H1 (cell line): ENCODE measurements around the gene CACNA1A. TPM values are rescaled to one million over a fixed set of nuclear protein-coding genes. Genes with fewer than 3 reads are reported as not detected.

ENCODE experiments used
- CTCF ChIA-PET: fragments of 300-600 bp; sonication (Branson Sonifier 250); formaldehyde crosslinking; loops from one replicate; lab custom pipeline; 2021; ENCODE audit not compliant: partially characterized antibody; lab: Charles Lee
- POLR2A ChIA-PET: fragments of 300-600 bp; sonication (Branson Sonifier 250); formaldehyde crosslinking; loops from one replicate; lab custom pipeline; 2021; ENCODE audit warnings: inconsistent platforms; ENCODE audit not compliant: partially characterized antibody; lab: Charles Lee
- DNase-seq, 2 experiments: peaks; one replicate each; pipeline versions ENCODE4 v3.0.0 to v3.0.0-alpha.2; 2010 to 2022; ENCODE audit warnings: low spot score in 2 of 2, low read depth in 1 of 2, mixed read lengths in 1 of 2
- FAIRE-seq: peaks from 2 replicates; lab custom pipeline; 2011; peaks lifted over from hg19 to GRCh38; lab: Jason Lieb, UNC
- H2AFZ ChIP-seq: 2 replicates; pipeline ENCODE4 v1.8.1; 2012; ENCODE audit warnings: low read length, inconsistent platforms
- H2AK5ac ChIP-seq: 2 replicates; pipeline ENCODE4 v1.6.1; 2013; ENCODE audit warnings: low read depth, low read length
- H2BK120ac ChIP-seq: replicated peaks from 2 replicates; pipeline ENCODE3; 2013; ENCODE audit warnings: low read depth, low read length, inconsistent platforms
- H2BK12ac ChIP-seq: 2 replicates; pipeline ENCODE4 v1.6.1; 2013; ENCODE audit warnings: low read depth, low read length
- H2BK15ac ChIP-seq: 2 replicates; pipeline ENCODE4 v1.6.1; 2013; ENCODE audit warnings: low read length
- H2BK20ac ChIP-seq: 2 replicates; pipeline ENCODE4 v1.6.1; 2013; ENCODE audit warnings: low read length
- H2BK5ac ChIP-seq: 2 replicates; pipeline ENCODE4 v1.6.1; 2013; ENCODE audit warnings: low read depth, low read length
- H3K14ac ChIP-seq: 2 replicates; pipeline ENCODE4 v1.6.1; 2013; ENCODE audit warnings: inconsistent platforms; ENCODE audit not compliant: insufficient read length
- H3K18ac ChIP-seq: 2 replicates; pipeline ENCODE4 v1.6.1; 2013; ENCODE audit warnings: low read length; ENCODE audit errors: extremely low read depth
- H3K23ac ChIP-seq: 2 replicates; pipeline ENCODE4 v1.6.1; 2013; ENCODE audit warnings: inconsistent platforms; ENCODE audit not compliant: insufficient read length
- H3K23me2 ChIP-seq: 2 replicates; pipeline ENCODE4 v1.6.1; 2013; ENCODE audit warnings: low read depth, low read length
- H3K27ac ChIP-seq: 2 replicates; pipeline ENCODE4 v1.6.1; 2011; ENCODE audit warnings: low read depth, low read length, inconsistent platforms
- H3K27me3 ChIP-seq, 4 experiments: replicated peaks in 1 of 4; 1 replicate in 1 of 4; 2 replicates in 3 of 4; pipeline versions ENCODE4 v1.6.1 to v1.8.1; 2011 to 2013; ENCODE audit warnings: low read length in 3 of 4, mild to moderate bottlenecking in 3 of 4, inconsistent platforms in 2 of 4, mixed read lengths in 2 of 4, moderate library complexity in 1 of 4; ENCODE audit not compliant: control insufficient read depth in 3 of 4, insufficient read depth in 3 of 4; ENCODE audit errors: extremely low read depth in 1 of 4
- H3K36me3 ChIP-seq, 4 experiments: 2 replicates each; pipeline versions ENCODE4 v1.6.1 to v1.8.1; 2011 to 2013; ENCODE audit warnings: mild to moderate bottlenecking in 4 of 4, low read length in 3 of 4, moderate library complexity in 2 of 4, control low read depth in 1 of 4, inconsistent platforms in 1 of 4; ENCODE audit not compliant: insufficient read depth in 4 of 4, control insufficient read depth in 2 of 4
- H3K4ac ChIP-seq: replicated peaks from 2 replicates; pipeline ENCODE3; 2013; ENCODE audit warnings: low read length, low read depth, mixed read lengths, inconsistent platforms; ENCODE audit not compliant: insufficient read length
- H3K4me1 ChIP-seq, 4 experiments: replicated peaks in 1 of 4; 1 replicate in 1 of 4; 2 replicates in 3 of 4; pipeline versions ENCODE4 v1.6.1 to v1.8.1; 2011 to 2013; ENCODE audit warnings: low read length in 3 of 4, inconsistent platforms in 2 of 4, mixed read lengths in 1 of 4; ENCODE audit not compliant: insufficient read depth in 4 of 4, control insufficient read depth in 3 of 4
- H3K4me2 ChIP-seq, 2 experiments: 2 replicates each; pipeline versions ENCODE4 v1.6.1 to v1.8.1; 2011 to 2013; ENCODE audit warnings: low read depth in 2 of 2, low read length in 2 of 2, control low read depth in 1 of 2, inconsistent platforms in 1 of 2, mild to moderate bottlenecking in 1 of 2; ENCODE audit not compliant: insufficient read depth in 1 of 2
- H3K4me3 ChIP-seq, 4 experiments: fragments of 200-600, 300-600 bp in 1 of 4; sonication (generic), shearing (Covaris generic), sonication (Bioruptor Twin) in 1 of 4; 2 replicates each; pipeline versions ENCODE4 v1.5.1 to v1.8.1; 2011 to 2016; ENCODE audit warnings: low read length in 4 of 4, low read depth in 3 of 4, control low read depth in 2 of 4, inconsistent platforms in 2 of 4, mild to moderate bottlenecking in 2 of 4, mixed read lengths in 1 of 4, moderate library complexity in 1 of 4; ENCODE audit not compliant: insufficient read depth in 2 of 4; ENCODE audit errors: extremely low read depth in 1 of 4
- H3K56ac ChIP-seq: replicated peaks from 2 replicates; pipeline ENCODE3; 2013; ENCODE audit warnings: low read depth, mild to moderate bottlenecking, mixed read lengths, low read length, inconsistent platforms; ENCODE audit not compliant: insufficient read length
- H3K79me1 ChIP-seq: 2 replicates; pipeline ENCODE4 v1.6.1; 2013; ENCODE audit warnings: low read depth, low read length, control low read depth
- H3K79me2 ChIP-seq, 2 experiments: 2 replicates each; pipeline versions ENCODE4 v1.6.1 to v1.8.1; 2012 to 2013; ENCODE audit warnings: low read length in 2 of 2, mild to moderate bottlenecking in 2 of 2, inconsistent platforms in 1 of 2; ENCODE audit not compliant: insufficient read depth in 2 of 2, control insufficient read depth in 1 of 2
- H3K9ac ChIP-seq, 4 experiments: replicated peaks in 1 of 4; 1 replicate in 1 of 4; 2 replicates in 3 of 4; pipeline versions ENCODE4 v1.6.1 to v1.8.1; 2011 to 2013; ENCODE audit warnings: low read depth in 3 of 4, low read length in 3 of 4, control low read depth in 2 of 4, mild to moderate bottlenecking in 2 of 4, moderate library complexity in 2 of 4, inconsistent platforms in 1 of 4; ENCODE audit errors: extremely low read depth in 1 of 4
- H3K9me3 ChIP-seq, 2 experiments: 2 replicates each; pipeline versions ENCODE4 v1.6.1 to v1.8.1; 2012 to 2013; ENCODE audit warnings: mild to moderate bottlenecking in 2 of 2, moderate library complexity in 2 of 2, control low read depth in 1 of 2, inconsistent platforms in 1 of 2, low read depth in 1 of 2, low read length in 1 of 2, mixed read lengths in 1 of 2; ENCODE audit not compliant: insufficient read depth in 2 of 2
- H4K20me1 ChIP-seq, 2 experiments: replicated peaks in 1 of 2; 2 replicates each; pipeline versions ENCODE3 to v1.8.1; 2011 to 2013; ENCODE audit warnings: inconsistent platforms in 2 of 2, low read length in 2 of 2, mild to moderate bottlenecking in 1 of 2; ENCODE audit not compliant: insufficient read depth in 2 of 2, control insufficient read depth in 1 of 2
- H4K5ac ChIP-seq: 2 replicates; pipeline ENCODE4 v1.6.1; 2013; ENCODE audit warnings: low read length, low read depth, mixed read lengths, inconsistent platforms; ENCODE audit not compliant: insufficient read length
- H4K8ac ChIP-seq: 2 replicates; pipeline ENCODE4 v1.8.0; 2013; ENCODE audit warnings: mild to moderate bottlenecking, moderate library complexity, low read length, inconsistent platforms; ENCODE audit not compliant: insufficient read depth; ENCODE audit errors: extremely low read depth
- H4K91ac ChIP-seq: replicated peaks from 2 replicates; pipeline ENCODE3; 2013; ENCODE audit warnings: low read length, mixed read lengths, inconsistent platforms; ENCODE audit not compliant: insufficient read length
- BACH1 ChIP-seq: IDR thresholded peaks from 2 replicates; pipeline ENCODE4 v1.6.1; 2012; ENCODE audit warnings: low read length, improper control_type of control experiment
- CBX5 ChIP-seq: fragments of 300-800, 300-1000 bp; sonication (generic); IDR thresholded peaks from 2 replicates; pipeline ENCODE4 v1.7.1; 2016; ENCODE audit warnings: antibody characterized with exemption, low read length, low read depth
- CBX8 ChIP-seq: fragments of 300-800, 300-1000 bp; sonication (generic); IDR thresholded peaks from 2 replicates; pipeline ENCODE4 v1.7.1; 2016; ENCODE audit warnings: low read depth, low read length, borderline replicate concordance
- CEBPB ChIP-seq: IDR thresholded peaks from 2 replicates; pipeline ENCODE4 v1.6.1; 2012; ENCODE audit warnings: low read depth, low read length
- CTCF ChIP-seq, 3 experiments: IDR thresholded peaks; 1 replicate in 2 of 3; 2 replicates in 1 of 3; pipeline versions ENCODE4 v1.5.1 to v1.6.1; 2011; ENCODE audit warnings: low read length in 3 of 3, mild to moderate bottlenecking in 3 of 3, inconsistent platforms in 2 of 3, low read depth in 1 of 3, moderate library complexity in 1 of 3; ENCODE audit not compliant: insufficient read depth in 1 of 3; ENCODE audit errors: control extremely low read depth in 1 of 3
- EGR1 ChIP-seq: IDR thresholded peaks from 2 replicates; pipeline ENCODE4 v1.6.1; 2011; ENCODE audit warnings: low read depth, low read length, borderline replicate concordance
- EZH2 ChIP-seq: fragments of 200-600 bp; sonication (generic); IDR thresholded peaks from 2 replicates; pipeline ENCODE4 v1.7.1; 2012; ENCODE audit warnings: low read depth, mild to moderate bottlenecking, moderate library complexity, low read length, inconsistent platforms; ENCODE audit not compliant: severe bottlenecking
- HDAC6 ChIP-seq: IDR thresholded peaks from one replicate; pipeline ENCODE4 v1.7.1; 2012; ENCODE audit warnings: low read depth, mild to moderate bottlenecking, inconsistent platforms, low read length, moderate library complexity
- WGBS, 2 experiments: shearing (Covaris generic) in 1 of 2; methylation state at CpG; one replicate each; pipeline versions ENCODE4 v1.1.6 to v1.1.7; 2013 to 2015; ENCODE audit warnings: low lambda C conversion rate in 2 of 2, mixed read lengths in 2 of 2, inconsistent platforms in 1 of 2, low coverage in 1 of 2, missing lambda C conversion rate in 1 of 2; ENCODE audit not compliant: insufficient replicate concordance in 2 of 2, insufficient coverage in 1 of 2, insufficient read length in 1 of 2; ENCODE audit errors: extremely low coverage in 1 of 2, missing lambda C conversion rate in 1 of 2; 5-methylcytosine and 5-hydroxymethylcytosine counted together
- polyA plus RNA-seq, 7 experiments: library from polyadenylated mRNA; depleted of rRNA in 3 of 7; stranded (reverse) in 5 of 7; unstranded in 2 of 7; fragments of >200 nt in 5 of 7; fragments of 200-250 nt in 2 of 7; gene quantifications; 1 replicate in 5 of 7; 2 replicates in 1 of 7; 4 replicates in 1 of 7; pipeline versions ENCODE4 v1.2.1 to v1.2.3, GENCODE V29; 2011 to 2013; ENCODE audit warnings: missing spikeins in 2 of 7, mixed read lengths in 2 of 7
- total RNA-seq: library from RNA; stranded (reverse); fragmentation: NEBNext Ultra II Directional; extraction: Animal tissue kit (Norgen Biotek cat#: 25700); gene quantifications from 2 replicates; pipeline ENCODE4 v1.2.1, GENCODE V29; 2021

The CACNA1A gene
- total and polyA plus RNA-seq, 2 of the 8 experiments (the other 6 are each of a cell fraction or from before 2014, with no cell fraction given), result 10.7 to 25.3 TPM

- Histone ChIP-seq H3K27me3 (no peaks in the 10 kb centered on the region), H3K18ac (no peak overlapping the region), H3K56ac (peak overlapping the region; percentile 16), H3K4me1 (peaks cover 0 to 2% (median 1%) of the 10 kb centered on the region in 4 experiments; a peak in 2 of 7 replicates), H2BK5ac (peak overlapping the region; percentile 52), H3K36me3 (no peaks in the 10 kb centered on the region), H3K27ac (no peak overlapping the region), H3K14ac (no peak overlapping the region), H3K4me3 (no peak overlapping the region), H2BK120ac (no peak overlapping the region), H3K9me3 (no peaks in the 10 kb centered on the region; a peak in 1 of 4 replicates), H4K5ac (no peak overlapping the region), H4K91ac (no peak overlapping the region), H3K23me2 (no peaks in the 10 kb centered on the region), H2BK20ac (0 out of 2 replicates have a peak overlapping the region, but pooled peaks have one; percentile 72), H3K4ac (no peak overlapping the region), H4K20me1 (no peaks in the 10 kb centered on the region), H2BK15ac (peak overlapping the region; percentile 61; the same call in 1 of the 2 replicates), H2BK12ac (no peak overlapping the region), H3K9ac (no peak overlapping the region), H3K79me2 (no peaks in the 10 kb centered on the region), H4K8ac (0 out of 2 replicates have a peak overlapping the region, but pooled peaks have one; percentile 57), H2AFZ (no peak overlapping the region), H2AK5ac (no peak overlapping the region), H3K4me2 (no peak overlapping the region), H3K23ac (no peak overlapping the region), H3K79me1 (no peaks in the 10 kb centered on the region)
- POLR2A ChIA-PET, result interaction anchor here (0.5 to 9.8 kb wide), 10 partner anchors 8 to 257 kb away, joined by 3 to 67 read pairs (median 4); no protein-coding TSS in a partner anchor
- CTCF ChIA-PET, result interaction anchor here (0.6 to 5.3 kb wide), 11 partner anchors 8 to 1938 kb away, joined by 3 to 42 read pairs (median 4); no protein-coding TSS in a partner anchor
- FAIRE-seq (no peak), DNase-seq (no peak)
- TF ChIP-seq CBX5 (no peak), CBX8 (no peak), HDAC6 (no peak), BACH1 (no peak), CEBPB (no peak), EGR1 (no peak), EZH2 (no peak), CTCF (IDR thresholded peaks at IDR 0.05; ENCODE audit: control extremely low read depth in 1 of 3, insufficient read depth in 1 of 3, low read depth in 1 of 3, low read length in 3 of 3) (no peak)
- 96% methylated on average over 14 of the region's 16 CpGs; no CpG with 5 or more reads in 1 of the 2 experiments for WGBS, 2 experiments
These were observed 324.4 kb downstream of the CACNA1A start for GRCh38 chr19:13181747-13182388.
